Neural progenitor cell (in vitro differentiated cells): Measurements from ENCODE around the gene PLA2G4B. TPM values are rescaled to one million over a fixed set of nuclear protein-coding genes. Genes with fewer than 3 reads are reported as not detected.

Experiments
- DNase-seq: peaks from one replicate; pipeline ENCODE4 v3.0.0-alpha.2; 2016; ENCODE audit warnings: low spot score
- H2AFZ ChIP-seq: fragments of 200-600 bp; sonication (generic); replicated peaks from 2 replicates; pipeline ENCODE4 v1.6.1; 2016; ENCODE audit warnings: antibody characterized with exemption
- H3F3A ChIP-seq: fragments of 200-600 bp; sonication (generic); 2 replicates; pipeline ENCODE4 v1.6.1; 2016; ENCODE audit warnings: antibody characterized with exemption, low read depth
- H3K27ac ChIP-seq: fragments of 200-600 bp; sonication (generic); 2 replicates; pipeline ENCODE4 v1.5.1; 2016; ENCODE audit warnings: mild to moderate bottlenecking
- H3K27me3 ChIP-seq: fragments of 200-600 bp; sonication (generic); 2 replicates; pipeline ENCODE4 v1.6.1; 2016; ENCODE audit warnings: mild to moderate bottlenecking, moderate library complexity
- H3K36me3 ChIP-seq: fragments of 200-600 bp; sonication (generic); 2 replicates; pipeline ENCODE4 v1.5.1; 2016
- H3K4me1 ChIP-seq: fragments of 200-600 bp; sonication (generic); 2 replicates; pipeline ENCODE4 v1.6.1; 2016; ENCODE audit warnings: mixed run types
- H3K4me2 ChIP-seq: fragments of 200-600 bp; sonication (generic); 2 replicates; pipeline ENCODE4 v1.6.1; 2016
- H3K4me3 ChIP-seq: fragments of 200-600 bp; sonication (generic); 2 replicates; pipeline ENCODE4 v1.5.1; 2016
- H3K79me2 ChIP-seq: fragments of 200-600 bp; sonication (generic); 2 replicates; pipeline ENCODE4 v1.6.1; 2016; ENCODE audit warnings: low read depth
- H3K9ac ChIP-seq: fragments of 200-600 bp; sonication (generic); 2 replicates; pipeline ENCODE4 v1.6.1; 2016
- H3K9me3 ChIP-seq: fragments of 200-600 bp; sonication (generic); 2 replicates; pipeline ENCODE4 v1.5.1; 2016; ENCODE audit warnings: low read depth
- H4K20me1 ChIP-seq: fragments of 200-600 bp; sonication (generic); 2 replicates; pipeline ENCODE4 v1.6.1; 2016; ENCODE audit warnings: low read depth
- H3K27ac Mint-ChIP-seq: 3 replicates; pipeline ENCODE4 v1.8.0; 2021; ENCODE audit warnings: mixed read lengths
- H3K27me3 Mint-ChIP-seq: 2 replicates; pipeline ENCODE4 v1.8.0; 2022; ENCODE audit warnings: low read depth, mild to moderate bottlenecking, inconsistent platforms, moderate library complexity, mixed read lengths; ENCODE audit not compliant: insufficient read depth
- H3K36me3 Mint-ChIP-seq: 3 replicates; pipeline ENCODE4 v1.8.0; 2021; ENCODE audit warnings: mixed read lengths
- H3K4me1 Mint-ChIP-seq: 3 replicates; pipeline ENCODE4 v1.8.0; 2021; ENCODE audit warnings: mixed read lengths
- H3K4me3 Mint-ChIP-seq: 3 replicates; pipeline ENCODE4 v1.8.0; 2021; ENCODE audit warnings: mild to moderate bottlenecking, moderate library complexity, mixed read lengths
- H3K9me3 Mint-ChIP-seq: 3 replicates; pipeline ENCODE4 v1.8.0; 2020; ENCODE audit warnings: mixed read lengths
- EZH2 ChIP-seq: fragments of 200-600 bp; sonication (generic); IDR thresholded peaks from 2 replicates; pipeline ENCODE4 v1.6.1; 2017; ENCODE audit warnings: antibody characterized with exemption, mild to moderate bottlenecking, moderate library complexity
- EZH2phosphoT487 ChIP-seq: fragments of 200-600 bp; sonication (generic); IDR thresholded peaks from 2 replicates; pipeline ENCODE4 v1.6.1; 2017; ENCODE audit warnings: antibody characterized with exemption
- total RNA-seq: library from RNA; depleted of rRNA; stranded (reverse); fragments of >200 nt; gene quantifications from 2 replicates; pipeline ENCODE4 v1.2.3, GENCODE V29; 2015; ENCODE audit warnings: low replicate concordance
- TF ChIP-seq, protein P1 (sequence below): fragments of 200-600 bp; sonication (generic); IDR thresholded peaks from 2 replicates; pipeline ENCODE4 v1.5.1; 2017; ENCODE audit warnings: antibody characterized with exemption, mild to moderate bottlenecking

PLA2G4B gene
- total RNA-seq, 1 donor from 2014 or later, result 2.0 TPM

GRCh38 chr15:41804916-41805666, 33.6 kb upstream of the PLA2G4B start:
- Histone ChIP-seq H3F3A (no peaks in the 10 kb centered on the region), H2AFZ (no peak overlapping the region), H3K4me3 (no peak overlapping the region), H4K20me1 (no peaks in the 10 kb centered on the region), H3K27me3 (no peaks in the 10 kb centered on the region), H3K4me2 (no peak overlapping the region), H3K4me1 (no peaks in the 10 kb centered on the region), H3K9ac (no peak overlapping the region), H3K27ac (no peak overlapping the region), H3K36me3 (no peaks in the 10 kb centered on the region), H3K79me2 (no peaks in the 10 kb centered on the region), H3K9me3 (no peaks in the 10 kb centered on the region)
- TF ChIP-seq, protein P1, sequence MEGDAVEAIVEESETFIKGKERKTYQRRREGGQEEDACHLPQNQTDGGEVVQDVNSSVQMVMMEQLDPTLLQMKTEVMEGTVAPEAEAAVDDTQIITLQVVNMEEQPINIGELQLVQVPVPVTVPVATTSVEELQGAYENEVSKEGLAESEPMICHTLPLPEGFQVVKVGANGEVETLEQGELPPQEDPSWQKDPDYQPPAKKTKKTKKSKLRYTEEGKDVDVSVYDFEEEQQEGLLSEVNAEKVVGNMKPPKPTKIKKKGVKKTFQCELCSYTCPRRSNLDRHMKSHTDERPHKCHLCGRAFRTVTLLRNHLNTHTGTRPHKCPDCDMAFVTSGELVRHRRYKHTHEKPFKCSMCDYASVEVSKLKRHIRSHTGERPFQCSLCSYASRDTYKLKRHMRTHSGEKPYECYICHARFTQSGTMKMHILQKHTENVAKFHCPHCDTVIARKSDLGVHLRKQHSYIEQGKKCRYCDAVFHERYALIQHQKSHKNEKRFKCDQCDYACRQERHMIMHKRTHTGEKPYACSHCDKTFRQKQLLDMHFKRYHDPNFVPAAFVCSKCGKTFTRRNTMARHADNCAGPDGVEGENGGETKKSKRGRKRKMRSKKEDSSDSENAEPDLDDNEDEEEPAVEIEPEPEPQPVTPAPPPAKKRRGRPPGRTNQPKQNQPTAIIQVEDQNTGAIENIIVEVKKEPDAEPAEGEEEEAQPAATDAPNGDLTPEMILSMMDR, result no peak
- TF ChIP-seq EZH2phosphoT487 (no peak), EZH2 (no peak)
- peaks cover 9% of the 10 kb centered on the region for H3K36me3 Mint-ChIP-seq
- H3K4me1 Mint-ChIP-seq, result peaks cover 8% of the 10 kb centered on the region
- peak overlapping the region; percentile 22 for H3K27ac Mint-ChIP-seq
- H3K9me3 Mint-ChIP-seq, result no peaks in the 10 kb centered on the region
- peaks cover 3% of the 10 kb centered on the region for H3K27me3 Mint-ChIP-seq
- H3K4me3 Mint-ChIP-seq, result no peak overlapping the region
- DNase-seq, result no peak

- H3F3A ChIP-seq, result no peaks in the 10 kb centered on the region
- no peaks in the 10 kb centered on the region for H3K79me2 ChIP-seq
- DNase-seq, result no peak
- Mint-ChIP-seq H3K4me1 (peaks cover 8% of the 10 kb centered on the region), H3K36me3 (peaks cover 9% of the 10 kb centered on the region), H3K27me3 (peaks cover 3% of the 10 kb centered on the region), H3K4me3 (no peak overlapping the region), H3K27ac (no peak overlapping the region), H3K9me3 (no peaks in the 10 kb centered on the region)
- no peaks in the 10 kb centered on the region for H4K20me1 ChIP-seq
- H3K9ac ChIP-seq, result no peak overlapping the region
- H3K4me1 ChIP-seq, result no peaks in the 10 kb centered on the region
- no peaks in the 10 kb centered on the region for H3K27me3 ChIP-seq
- H3K9me3 ChIP-seq, result no peaks in the 10 kb centered on the region
- no peaks in the 10 kb centered on the region for H3K36me3 ChIP-seq
- TF ChIP-seq, protein P1, result no peak
- TF ChIP-seq EZH2phosphoT487 (no peak), EZH2 (no peak)
- H3K4me3 ChIP-seq, result no peak overlapping the region
- no peak overlapping the region for H3K27ac ChIP-seq
- no peak overlapping the region for H3K4me2 ChIP-seq
- H2AFZ ChIP-seq, result no peak overlapping the region
Observed at GRCh38 chr15:41805711-41806110, 32.9 kb upstream of the PLA2G4B start.

GRCh38 chr15:41806291-41807181, 32.1 kb upstream of the PLA2G4B start:
- Mint-ChIP-seq H3K27ac (no peak overlapping the region), H3K4me1 (peaks cover 8% of the 10 kb centered on the region)

More at GRCh38 chr15:41806291-41807181, 32.1 kb upstream of the PLA2G4B start:
- Histone ChIP-seq H3K4me1 (no peaks in the 10 kb centered on the region), H3F3A (no peaks in the 10 kb centered on the region), H4K20me1 (no peaks in the 10 kb centered on the region), H3K9me3 (no peaks in the 10 kb centered on the region), H3K4me3 (no peak overlapping the region), H3K9ac (no peak overlapping the region), H3K27me3 (no peaks in the 10 kb centered on the region), H2AFZ (no peak overlapping the region), H3K36me3 (no peaks in the 10 kb centered on the region), H3K79me2 (no peaks in the 10 kb centered on the region), H3K27ac (no peak overlapping the region), H3K4me2 (no peak overlapping the region)
- Mint-ChIP-seq H3K36me3 (peaks cover 3% of the 10 kb centered on the region), H3K27me3 (peaks cover 3% of the 10 kb centered on the region), H3K9me3 (no peaks in the 10 kb centered on the region), H3K4me3 (no peak overlapping the region)
- peak; percentile 50 for DNase-seq
- TF ChIP-seq, protein P1, result peak; percentile 37
- no peak for TF ChIP-seq EZH2
- TF ChIP-seq EZH2phosphoT487, result no peak
